ENCODE measurements around the gene TMBIM1. TPM values are rescaled to one million over a fixed set of nuclear protein-coding genes. Genes with fewer than 3 reads are reported as not detected.

Gene TMBIM1
- total RNA-seq, 4 donors from 2014 or later: 205 to 318 (median 287) TPM

DNA sequence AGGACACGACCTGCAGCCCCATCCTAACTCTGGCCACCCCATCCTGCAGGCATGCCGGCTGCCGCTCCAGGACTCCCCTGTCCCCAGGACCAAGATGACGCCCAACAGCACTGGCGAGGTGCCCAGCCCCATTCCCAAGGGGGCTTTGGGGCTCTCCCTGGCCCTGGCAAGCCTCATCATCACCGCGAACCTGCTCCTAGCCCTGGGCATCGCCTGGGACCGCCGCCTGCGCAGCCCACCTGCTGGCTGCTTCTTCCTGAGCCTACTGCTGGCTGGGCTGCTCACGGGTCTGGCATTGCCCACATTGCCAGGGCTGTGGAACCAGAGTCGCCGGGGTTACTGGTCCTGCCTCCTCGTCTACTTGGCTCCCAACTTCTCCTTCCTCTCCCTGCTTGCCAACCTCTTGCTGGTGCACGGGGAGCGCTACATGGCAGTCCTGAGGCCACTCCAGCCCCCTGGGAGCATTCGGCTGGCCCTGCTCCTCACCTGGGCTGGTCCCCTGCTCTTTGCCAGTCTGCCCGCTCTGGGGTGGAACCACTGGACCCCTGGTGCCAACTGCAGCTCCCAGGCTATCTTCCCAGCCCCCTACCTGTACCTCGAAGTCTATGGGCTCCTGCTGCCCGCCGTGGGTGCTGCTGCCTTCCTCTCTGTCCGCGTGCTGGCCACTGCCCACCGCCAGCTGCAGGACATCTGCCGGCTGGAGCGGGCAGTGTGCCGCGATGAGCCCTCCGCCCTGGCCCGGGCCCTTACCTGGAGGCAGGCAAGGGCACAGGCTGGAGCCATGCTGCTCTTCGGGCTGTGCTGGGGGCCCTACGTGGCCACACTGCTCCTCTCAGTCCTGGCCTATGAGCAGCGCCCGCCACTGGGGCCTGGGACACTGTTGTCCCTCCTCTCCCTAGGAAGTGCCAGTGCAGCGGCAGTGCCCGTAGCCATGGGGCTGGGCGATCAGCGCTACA lies 29.4 kb downstream of the TMBIM1 start:
- intact Hi-C loops (cut with DNase I; ENCODE audit: low total_unique reads): loop anchor here (10.0 kb wide), 1 partner anchor 78 kb away; no protein-coding TSS in a partner anchor
- TF ChIP-seq POLR2A (IDR thresholded peaks at IDR 0.05): no peak
- TF ChIP-seq, protein P1, sequence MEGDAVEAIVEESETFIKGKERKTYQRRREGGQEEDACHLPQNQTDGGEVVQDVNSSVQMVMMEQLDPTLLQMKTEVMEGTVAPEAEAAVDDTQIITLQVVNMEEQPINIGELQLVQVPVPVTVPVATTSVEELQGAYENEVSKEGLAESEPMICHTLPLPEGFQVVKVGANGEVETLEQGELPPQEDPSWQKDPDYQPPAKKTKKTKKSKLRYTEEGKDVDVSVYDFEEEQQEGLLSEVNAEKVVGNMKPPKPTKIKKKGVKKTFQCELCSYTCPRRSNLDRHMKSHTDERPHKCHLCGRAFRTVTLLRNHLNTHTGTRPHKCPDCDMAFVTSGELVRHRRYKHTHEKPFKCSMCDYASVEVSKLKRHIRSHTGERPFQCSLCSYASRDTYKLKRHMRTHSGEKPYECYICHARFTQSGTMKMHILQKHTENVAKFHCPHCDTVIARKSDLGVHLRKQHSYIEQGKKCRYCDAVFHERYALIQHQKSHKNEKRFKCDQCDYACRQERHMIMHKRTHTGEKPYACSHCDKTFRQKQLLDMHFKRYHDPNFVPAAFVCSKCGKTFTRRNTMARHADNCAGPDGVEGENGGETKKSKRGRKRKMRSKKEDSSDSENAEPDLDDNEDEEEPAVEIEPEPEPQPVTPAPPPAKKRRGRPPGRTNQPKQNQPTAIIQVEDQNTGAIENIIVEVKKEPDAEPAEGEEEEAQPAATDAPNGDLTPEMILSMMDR (IDR thresholded peaks at IDR 0.05): no peak
- DNase-seq (ENCODE audit: low spot score in 2 of 2): peak in 1 of 2 donors; percentile 83
- 77% methylated on average over 21 to 28 of the region's 39 CpGs for WGBS, 2 donors
- no peak overlapping the region for H3K4me3 ChIP-seq (ENCODE audit: low read depth, poor library complexity, severe bottlenecking)

DNA sequence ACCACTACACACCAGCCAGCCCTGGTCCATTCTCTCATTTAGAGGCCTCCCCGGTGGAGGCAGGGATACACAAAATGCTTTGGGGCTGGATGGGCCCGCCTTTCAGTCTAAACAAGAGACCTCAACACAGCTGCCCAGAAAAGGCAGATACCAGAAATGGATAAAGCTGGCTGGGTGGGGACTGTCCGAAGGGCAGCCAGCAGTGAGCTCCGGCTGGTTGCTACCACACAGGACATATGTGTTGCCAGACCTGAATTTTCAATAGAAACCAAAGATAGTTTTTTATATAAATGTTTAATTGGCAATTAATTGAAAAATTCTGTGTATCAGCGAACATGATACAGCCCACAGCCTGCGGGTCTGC lies 30.1 kb downstream of the TMBIM1 start:
- 77 to 82% methylated on average over 6 of the region's 6 CpGs for WGBS, 2 donors
- intact Hi-C loops (cut with DNase I; ENCODE audit: low total_unique reads): loop anchor here (10.0 kb wide), 1 partner anchor 77 kb away; no protein-coding TSS in a partner anchor
- DNase-seq (ENCODE audit: low spot score in 2 of 2): no peak
- H3K4me3 ChIP-seq (ENCODE audit: low read depth, poor library complexity, severe bottlenecking): no peak overlapping the region
- TF ChIP-seq, protein P1 (IDR thresholded peaks at IDR 0.05): no peak
- no peak for TF ChIP-seq POLR2A (IDR thresholded peaks at IDR 0.05)

DNA sequence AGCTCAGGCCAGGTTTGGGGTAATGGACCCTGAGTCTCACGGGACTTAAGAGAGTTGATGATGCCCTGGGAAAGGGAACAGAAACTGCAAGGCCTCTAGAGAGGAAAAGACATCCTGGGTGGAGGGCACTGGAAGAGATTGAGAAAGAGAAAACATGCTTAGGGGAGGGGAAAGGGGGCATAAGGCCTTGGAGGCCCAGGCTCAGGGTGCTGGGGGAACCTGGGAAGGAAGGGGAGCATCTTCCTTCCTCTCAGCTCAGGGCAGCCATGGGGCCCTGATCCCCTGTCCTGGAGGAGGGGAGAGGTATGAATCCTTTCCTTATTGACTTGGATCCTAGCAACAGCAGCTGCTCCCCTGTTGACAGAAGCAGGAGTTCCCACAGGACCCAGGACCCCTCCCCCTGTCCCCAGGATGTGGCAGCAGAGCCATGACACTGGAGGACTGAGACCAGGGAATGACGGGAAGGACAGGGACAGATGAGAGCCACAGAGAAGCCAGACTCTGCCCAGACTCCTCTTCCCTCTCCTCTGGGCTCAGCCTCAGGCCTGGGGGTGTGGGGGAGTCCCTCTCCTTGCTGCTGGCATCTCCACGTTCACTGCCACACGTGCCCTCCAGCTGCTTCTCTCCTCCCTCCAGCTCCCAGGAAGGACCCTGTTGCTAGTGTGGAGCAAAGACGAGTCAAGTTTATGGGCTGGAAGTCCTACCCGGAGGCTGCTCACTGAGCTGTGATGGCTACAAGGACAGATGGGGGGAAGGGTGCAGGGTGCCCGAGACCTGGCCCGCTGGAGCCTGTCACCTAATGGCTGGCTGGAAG lies 30.7 kb downstream of the TMBIM1 start:
- intact Hi-C loops (cut with DNase I; ENCODE audit: low total_unique reads): loop anchor here (10.0 kb wide), 1 partner anchor 77 kb away; no protein-coding TSS in a partner anchor
- peak in 1 of 2 donors; percentile 80 for DNase-seq (ENCODE audit: low spot score in 2 of 2)
- no peak for TF ChIP-seq POLR2A (IDR thresholded peaks at IDR 0.05)
- TF ChIP-seq, protein P1 (IDR thresholded peaks at IDR 0.05): no peak
- WGBS, 2 donors: 65% methylated on average over 8 of the region's 8 CpGs
- no peak overlapping the region for H3K4me3 ChIP-seq (ENCODE audit: low read depth, poor library complexity, severe bottlenecking)

DNA sequence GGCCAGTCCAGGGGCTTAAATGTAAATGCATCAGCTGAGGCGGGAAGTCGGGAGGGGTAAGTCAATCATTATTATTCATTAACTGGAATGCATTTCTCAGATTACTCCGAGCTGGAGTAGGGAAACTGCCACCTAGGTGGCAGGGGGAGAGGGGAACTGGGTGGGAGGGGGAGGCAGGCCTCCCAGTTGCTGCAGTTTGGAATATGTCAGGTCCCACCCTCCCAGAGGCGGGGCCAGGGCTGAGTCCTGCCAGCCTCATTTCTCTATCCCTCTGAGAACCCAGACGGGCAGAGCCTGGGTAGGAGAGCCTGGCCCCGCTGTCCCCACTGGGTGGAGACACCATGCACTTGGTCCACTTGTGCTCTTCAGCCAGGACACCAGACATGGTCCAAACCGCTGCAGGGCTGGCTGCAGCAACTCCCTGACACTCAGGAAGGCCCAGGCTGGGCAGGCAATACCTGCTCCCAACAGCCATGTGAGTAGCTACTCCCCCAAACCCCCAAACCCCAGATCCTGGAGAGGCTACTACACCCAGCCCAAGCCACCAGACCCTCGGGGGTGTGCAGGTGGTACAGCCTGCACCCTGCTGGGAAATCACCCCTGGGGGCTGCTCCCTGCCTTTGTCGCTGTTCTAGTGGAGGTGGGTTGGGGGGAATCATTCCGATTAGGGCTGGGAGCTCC lies 31.4 kb downstream of the TMBIM1 start, which contains the start of gene GPBAR1:
Gene GPBAR1, plus strand, starts transcription at position 274 of the 681 bp plus-strand sequence. CDS start 1,710 bp downstream, outside the sequence.
- TF ChIP-seq POLR2A (IDR thresholded peaks at IDR 0.05): no peak
- peak in 1 of 2 donors; percentile 92 for DNase-seq (ENCODE audit: low spot score in 2 of 2)
- H3K4me3 ChIP-seq (ENCODE audit: low read depth, poor library complexity, severe bottlenecking): no peak within 1 kb of the TSS
- intact Hi-C loops (cut with DNase I; ENCODE audit: low total_unique reads): loop anchor here (10.0 kb wide), 1 partner anchor 76 kb away; no protein-coding TSS in a partner anchor
- 57 to 68% methylated on average over 7 to 9 of the region's 10 CpGs for WGBS, 2 donors

DNA sequence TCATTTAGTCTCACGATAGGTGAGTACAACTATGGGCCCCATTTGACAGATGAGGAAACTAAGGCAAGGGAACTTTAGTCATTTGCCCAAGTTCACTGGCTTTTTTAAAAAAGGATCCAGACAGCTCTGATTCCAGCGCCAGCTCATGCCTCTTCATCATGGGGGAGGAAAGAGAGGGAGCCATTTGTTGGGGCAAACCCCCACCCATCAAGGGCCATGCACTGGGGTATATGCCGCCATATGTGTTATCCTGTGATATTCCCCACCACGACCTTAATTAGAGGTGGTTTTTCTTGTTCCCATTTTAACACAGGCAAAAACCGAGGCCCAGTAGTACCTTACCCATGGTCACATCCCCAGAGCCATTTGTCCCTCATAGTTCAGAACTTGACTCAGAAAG lies 32.1 kb downstream of the TMBIM1 start:
- no peak overlapping the region for H3K4me3 ChIP-seq (ENCODE audit: low read depth, poor library complexity, severe bottlenecking)

More for the DNA sequence above, 32.1 kb downstream of the TMBIM1 start:
- no peak for TF ChIP-seq POLR2A (IDR thresholded peaks at IDR 0.05)
- TF ChIP-seq, protein P1 (IDR thresholded peaks at IDR 0.05): no peak
- 84 to 89% methylated on average over 5 of the region's 5 CpGs for WGBS, 2 donors
- no peak for DNase-seq (ENCODE audit: low spot score in 2 of 2)
- intact Hi-C loops (cut with DNase I; ENCODE audit: low total_unique reads): loop anchor here (10.0 kb wide), 1 partner anchor 75 kb away; no protein-coding TSS in a partner anchor
